MCF 10A (cell line): ENCODE results near the gene ST3GAL6. TPM values are rescaled to one million over a fixed set of nuclear protein-coding genes. Genes with fewer than 3 reads are reported as not detected.

Experiments used
- BruUV-seq: library from RNA; stranded (reverse); fragments of 400-500 nt; replicated peaks from 2 replicates; lab custom pipeline; 2021; lab: Mats Ljungman, UMichigan
- CTCF ChIA-PET: fragments of 300-600 bp; sonication (Branson Sonifier 250); formaldehyde crosslinking; extraction: SDS; loops from one replicate; lab custom pipeline; 2021; ENCODE audit warnings: antibody characterized with exemption, inconsistent platforms; lab: Yijun Ruan, JAX
- POLR2A ChIA-PET: fragments of 300-600, 350-650 bp; sonication (Branson Sonifier 250); formaldehyde crosslinking; extraction: SDS; loops from one replicate; lab custom pipeline; 2020; ENCODE audit warnings: antibody characterized with exemption, inconsistent platforms; lab: Yijun Ruan, JAX
- DNase-seq: peaks from one replicate; pipeline ENCODE4 v3.0.0-alpha.2; 2018; ENCODE audit not compliant: unreplicated experiment
- H3K27ac Mint-ChIP-seq: one replicate; pipeline ENCODE4 v1.8.0; 2022; ENCODE audit warnings: mild to moderate bottlenecking, low read depth, mixed read lengths; ENCODE audit not compliant: unreplicated experiment
- H3K27me3 Mint-ChIP-seq: one replicate; pipeline ENCODE4 v1.8.0; 2022; ENCODE audit warnings: mixed read lengths; ENCODE audit not compliant: insufficient read depth, unreplicated experiment
- H3K36me3 Mint-ChIP-seq: one replicate; pipeline ENCODE4 v1.8.0; 2022; ENCODE audit warnings: mild to moderate bottlenecking, moderate library complexity, mixed read lengths; ENCODE audit not compliant: insufficient read depth, unreplicated experiment
- H3K4me1 Mint-ChIP-seq: one replicate; pipeline ENCODE4 v1.8.0; 2022; ENCODE audit warnings: mixed read lengths; ENCODE audit not compliant: insufficient read depth, unreplicated experiment
- H3K4me3 Mint-ChIP-seq: one replicate; pipeline ENCODE4 v1.8.0; 2022; ENCODE audit warnings: mild to moderate bottlenecking, moderate library complexity, mixed read lengths; ENCODE audit not compliant: unreplicated experiment
- H3K9me3 Mint-ChIP-seq: one replicate; pipeline ENCODE4 v1.8.0; 2022; ENCODE audit warnings: mixed read lengths; ENCODE audit not compliant: unreplicated experiment
- CTCF ChIP-seq: fragments of 200-600 bp; IDR thresholded peaks from one replicate; pipeline ENCODE4 v1.8.0; 2022; ENCODE audit warnings: antibody characterized with exemption, mild to moderate bottlenecking; ENCODE audit not compliant: unreplicated experiment
- intact Hi-C: fragments of 100-400 bp; cut with micrococcal nuclease; formaldehyde crosslinking; loops from 2 replicates; pipeline ENCODE4 v1.14.1; 2022
- total RNA-seq: library from RNA; stranded (reverse); gene quantifications from 2 replicates; pipeline ENCODE4 v1.2.3, GENCODE V29; 2022

Gene ST3GAL6
- total RNA-seq, 1 experiment from 2014 or later, result 1.2 TPM

GRCh38 chr3:98806521-98806920 is 43.4 kb downstream of the ST3GAL6 start:
- Mint-ChIP-seq H3K9me3 (peaks cover 6% of the 10 kb centered on the region), H3K27ac (peak overlapping the region; percentile 43), H3K4me1 (no peaks in the 10 kb centered on the region), H3K27me3 (no peaks in the 10 kb centered on the region), H3K4me3 (no peak overlapping the region), H3K36me3 (peaks cover 84% of the 10 kb centered on the region)
- no peak for DNase-seq
- ChIA-PET POLR2A (interaction anchor here (0.7 kb wide), 1 partner anchor 544 kb away, joined by 3 read pairs; no protein-coding TSS in a partner anchor), CTCF (interaction anchor here (0.6 to 2.7 kb wide), 6 partner anchors 12 to 468 kb away, joined by 3 to 17 read pairs (median 4); no protein-coding TSS in a partner anchor)
- BruUV-seq, result no TSS peak
- no peak for TF ChIP-seq CTCF
- intact Hi-C loops, result no loop called here

GRCh38 chr3:98807011-98807410 is 43.9 kb downstream of the ST3GAL6 start:
- ChIA-PET CTCF (interaction anchor here (2.0 to 2.7 kb wide), 2 partner anchors 205 to 210 kb away, joined by 15 to 17 read pairs; no protein-coding TSS in a partner anchor), POLR2A (no interaction called here)
- intact Hi-C loops, result no loop called here
- Mint-ChIP-seq H3K36me3 (peaks cover 84% of the 10 kb centered on the region), H3K9me3 (peaks cover 6% of the 10 kb centered on the region), H3K27ac (peak overlapping the region; percentile 43), H3K4me1 (no peaks in the 10 kb centered on the region), H3K4me3 (no peak overlapping the region), H3K27me3 (no peaks in the 10 kb centered on the region)
- BruUV-seq, result no TSS peak
- TF ChIP-seq CTCF, result no peak
- peak; percentile 24 for DNase-seq

GRCh38 chr3:98807561-98807960 is 44.4 kb downstream of the ST3GAL6 start:
- no TSS peak for BruUV-seq
- Mint-ChIP-seq H3K27ac (peak overlapping the region; percentile 43), H3K4me1 (no peaks in the 10 kb centered on the region), H3K36me3 (peaks cover 87% of the 10 kb centered on the region), H3K4me3 (no peak overlapping the region), H3K27me3 (no peaks in the 10 kb centered on the region), H3K9me3 (peaks cover 6% of the 10 kb centered on the region)
- TF ChIP-seq CTCF, result no peak
- no peak for DNase-seq
- intact Hi-C loops, result no loop called here
- CTCF ChIA-PET, result no interaction called here
- POLR2A ChIA-PET, result no interaction called here

- ChIA-PET CTCF (no interaction called here), POLR2A (no interaction called here)
- Mint-ChIP-seq H3K27me3 (no peaks in the 10 kb centered on the region), H3K4me1 (no peaks in the 10 kb centered on the region), H3K36me3 (peaks cover 87% of the 10 kb centered on the region), H3K4me3 (no peak overlapping the region), H3K27ac (no peak overlapping the region), H3K9me3 (peaks cover 6% of the 10 kb centered on the region)
- BruUV-seq, result no TSS peak
- TF ChIP-seq CTCF, result no peak
- intact Hi-C loops, result no loop called here
- DNase-seq, result no peak
Measured at GRCh38 chr3:98808071-98808470, 44.9 kb downstream of the ST3GAL6 start.
